Heart right ventricle (tissue), 16 donors: ENCODE data around the gene ATG7. TPM values are rescaled to one million over a fixed set of nuclear protein-coding genes. Genes with fewer than 3 reads are reported as not detected.

Source experiments
- ATAC-seq, 8 donors: fragments of 200-7000 bp; cut with Tn5 transposase; one replicate each; pipeline ENCODE4 v1.9.1; 2020; ENCODE audit warnings: mild to moderate bottlenecking in 8 of 8, moderate library complexity in 8 of 8, moderate number of reproducible peaks in 1 of 8
- DNase-seq, 2 donors: peaks; one replicate each; pipeline ENCODE4 v3.0.0-alpha.2; 2020
- H3K27ac ChIP-seq, 10 donors: fragments of 200-600 bp; sonication (generic) in 2 of 10; one replicate each; pipeline versions ENCODE4 v1.5.0 to v1.8.0; 2020 to 2022; ENCODE audit warnings: mild to moderate bottlenecking in 3 of 10
- H3K27me3 ChIP-seq, 7 donors: fragments of 200-600 bp; one replicate each; pipeline ENCODE4 v1.8.0; 2021 to 2022; ENCODE audit warnings: mild to moderate bottlenecking in 2 of 7
- H3K36me3 ChIP-seq, 9 donors: fragments of 200-600 bp; sonication (generic) in 1 of 9; one replicate each; pipeline versions ENCODE4 v1.5.0 to v1.8.0; 2020 to 2022; ENCODE audit warnings: mild to moderate bottlenecking in 2 of 9
- H3K4me1 ChIP-seq, 9 donors: fragments of 200-600 bp; sonication (generic) in 1 of 9; one replicate each; pipeline versions ENCODE4 v1.5.0 to v1.8.0; 2020 to 2022; ENCODE audit warnings: mild to moderate bottlenecking in 4 of 9
- H3K4me3 ChIP-seq, 10 donors: fragments of 200-600 bp; sonication (generic) in 2 of 10; one replicate each; pipeline versions ENCODE4 v1.5.0 to v1.8.0; 2020 to 2022; ENCODE audit warnings: mild to moderate bottlenecking in 7 of 10, moderate library complexity in 2 of 10
- H3K9me3 ChIP-seq, 11 donors: fragments of 200-600 bp in 10 of 11; sonication (generic) in 2 of 11; one replicate each; pipeline versions ENCODE4 v1.5.0 to v1.8.0; 2013 to 2022; ENCODE audit warnings: mild to moderate bottlenecking in 2 of 11, control low read depth in 1 of 11, moderate library complexity in 1 of 11
- CTCF ChIP-seq, 9 donors: fragments of 200-600 bp; sonication (generic) in 2 of 9; IDR thresholded peaks; one replicate each; pipeline versions ENCODE4 v1.5.0 to v1.8.0; 2021 to 2022; ENCODE audit warnings: antibody characterized with exemption in 9 of 9, mild to moderate bottlenecking in 5 of 9, moderate library complexity in 1 of 9
- WGBS, 2 donors: extraction: QIAGEN DNeasy Blood & Tissue Kit; methylation state at CpG; one replicate each; pipeline ENCODE4 v1.1.7; 2013; ENCODE audit warnings: inconsistent platforms in 1 of 2; 5-methylcytosine and 5-hydroxymethylcytosine counted together
- intact Hi-C, 10 donors: fragments of 100-400 bp; cut with DNase I; formaldehyde crosslinking; loops; one replicate each; pipeline versions ENCODE4 v1.11.1 to v1.14.2; 2022
- polyA plus RNA-seq, 2 donors: library from polyadenylated mRNA; stranded (reverse); fragments of 200-250 nt; gene quantifications; one replicate each; pipeline ENCODE4 v1.2.3, GENCODE V29; 2013
- total RNA-seq, 10 donors: library from RNA; stranded (reverse); fragmentation: NEBNext Ultra II Directional in 3 of 10; extraction: Animal tissue kit (Norgen Biotek cat#: 25700) in 3 of 10; gene quantifications; one replicate each; pipeline versions ENCODE4 v1.2.1 to v1.2.4, GENCODE V29; 2021 to 2023
- donor health status: Arrhythmogenic right ventricular cardiomyopathy.
- donor health status: ischemic (EF 13 %, LVEDD 7.1; RV severe dilation, severe dysfunction).
- donor health status: healthy with polysubstance abuse.
- donor health status: DM: no; HTN: yes; CAD: no.
- donor health status: DM: no; HTN: no; CAD: no.
- donor health status: ischemic (EF 25% LVEDD 6.9; RV normal size, moderate dysfunction).
- donor health status: ischemic (EF 25% LVEDD 5.7; RV mildly dilated, moderate dysfunction).
- donor health status: healthy.
- donor health status: DM: yes; HTN: yes; CAD: no.
- donor health status: Ischemic cardiomyopathy.
- donor health status: ischemic (EF 35%, LVEDD 5.7; RV mildly dilated, moderate dysfunction).
- donor health status: nonischemic (EF 11% LVEDD 7.7; RV severe dilation, severe dysfunction).
- donor health status: DM: yes; HTN: yes; CAD: no.
- donor health status: PGD.
- donor health status: ischemic (EF 29% LVEDD 5.4; RV normal size, mild dysfunction).
- donor health status: nonischemic (EF 23%, LVEDD 6.1; RV moderate dilation, normal function).

The ATG7 gene
- total and polyA plus RNA-seq, 12 donors = 5.3 to 24.1 (median 16.8) TPM

- H3K4me1 ChIP-seq = peaks cover 56 to 99% (median 87%) of the 10 kb centered on the region in 9 donors
- no peak for DNase-seq
These were observed 287.0 kb downstream of the ATG7 start for GRCh38 chr3:11558918-11559815.

GRCh38 chr3:11559816-11560633, 287.8 kb downstream of the ATG7 start:
- Histone ChIP-seq H3K4me3 (no peak overlapping the region), H3K27ac (peak overlapping the region; percentile 4 to 82 (median 71)), H3K4me1 (peaks cover 60 to 99% (median 89%) of the 10 kb centered on the region in 9 donors), H3K27me3 (no peaks in the 10 kb centered on the region), H3K9me3 (no peaks in the 10 kb centered on the region), H3K36me3 (peaks cover 0 to 88% (median 3%) of the 10 kb centered on the region in 9 donors)
- ATAC-seq (peak; percentile 14 to 66 (median 47)), DNase-seq (peak in 1 of 2 donors; percentile 59)
- WGBS, 2 donors = 36 to 43% methylated on average over 15 of the region's 15 CpGs
- intact Hi-C loops = loop anchor here in 4 of 10 donors (5.0 to 10.0 kb wide), 4 partner anchors 75 to 175 kb away; partner anchors contain the start of gene VGLL4 (in 2 of the 4)
- TF ChIP-seq CTCF (IDR thresholded peaks at IDR 0.05) = no peak

More at GRCh38 chr3:11558918-11559815, 287.0 kb downstream of the ATG7 start:
- H3K36me3 ChIP-seq = peaks cover 0 to 90% (median 7%) of the 10 kb centered on the region in 9 donors
- H3K4me3 ChIP-seq = no peak overlapping the region
- H3K9me3 ChIP-seq = no peaks in the 10 kb centered on the region
- H3K27me3 ChIP-seq = no peaks in the 10 kb centered on the region
- TF ChIP-seq CTCF (IDR thresholded peaks at IDR 0.05) = no peak
- intact Hi-C loops = loop anchor here in 2 of 10 donors (5.0 to 10.0 kb wide), 2 partner anchors 83 to 174 kb away; partner anchors contain the start of gene VGLL4 (in 1 of the 2)
- ATAC-seq = peak in 7 of 8 donors; percentile 2 to 33 (median 4)
- WGBS, 2 donors = 80 to 82% methylated on average over 37 of the region's 37 CpGs
- H3K27ac ChIP-seq = peak overlapping the region; percentile 4 to 82 (median 71)

GRCh38 chr3:11560746-11561145, 288.5 kb downstream of the ATG7 start:
- peaks cover 65 to 99% (median 90%) of the 10 kb centered on the region in 9 donors for H3K4me1 ChIP-seq
- DNase-seq (no peak), ATAC-seq (peak in 1 of 8 donors; percentile 1)
- WGBS, 2 donors = 71 to 72% methylated on average over 12 of the region's 12 CpGs
- H3K4me3 ChIP-seq = no peak overlapping the region
- intact Hi-C loops = loop anchor here in 2 of 10 donors (10.0 kb wide), 2 partner anchors 74 to 84 kb away; partner anchors contain the start of gene VGLL4 (in 1 of the 2)
- peaks cover 0 to 88% (median 3%) of the 10 kb centered on the region in 9 donors for H3K36me3 ChIP-seq
- H3K9me3 ChIP-seq = no peaks in the 10 kb centered on the region
- peak overlapping the region; percentile 3 to 82 (median 71) for H3K27ac ChIP-seq
- no peak for TF ChIP-seq CTCF (IDR thresholded peaks at IDR 0.05)
- H3K27me3 ChIP-seq = no peaks in the 10 kb centered on the region
